ENCODE results near the gene CLTCL1.

Gene CLTCL1

DNA sequence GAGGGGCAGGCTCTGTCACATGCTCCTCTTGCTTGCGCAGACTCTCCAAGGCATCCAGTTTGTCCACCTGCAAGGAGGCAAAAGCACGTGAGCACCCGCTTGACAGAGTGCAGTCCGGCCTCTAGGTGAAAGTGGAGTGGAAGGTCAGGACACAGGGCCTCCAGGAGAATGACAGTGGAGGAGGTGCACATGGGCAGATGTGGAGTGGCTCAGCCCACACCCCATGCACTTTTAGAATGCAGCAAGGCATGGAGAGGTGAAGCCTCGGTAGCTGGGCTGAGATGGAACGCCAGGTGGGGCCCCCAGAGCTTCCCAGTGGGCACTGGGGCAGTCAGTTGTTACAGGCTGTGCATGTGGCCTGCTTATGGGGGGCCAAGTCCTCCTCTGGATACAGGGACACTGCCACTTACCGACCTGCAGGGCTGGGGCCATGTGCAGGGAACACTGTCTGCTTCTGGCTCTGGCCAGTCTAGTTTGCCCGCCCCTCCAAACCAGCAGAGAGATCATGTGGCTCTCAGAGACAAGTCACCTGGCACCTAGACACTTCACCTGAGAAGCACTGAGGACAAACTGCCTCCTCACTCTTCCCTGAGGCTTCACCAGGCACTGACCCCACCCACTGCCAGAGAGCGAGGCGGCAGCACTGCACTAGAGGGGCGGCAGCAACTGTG is 110.6 kb downstream of the CLTCL1 start:
- DNase-seq (ENCODE audit: low spot score): no peak
- TF ChIP-seq, protein P1, sequence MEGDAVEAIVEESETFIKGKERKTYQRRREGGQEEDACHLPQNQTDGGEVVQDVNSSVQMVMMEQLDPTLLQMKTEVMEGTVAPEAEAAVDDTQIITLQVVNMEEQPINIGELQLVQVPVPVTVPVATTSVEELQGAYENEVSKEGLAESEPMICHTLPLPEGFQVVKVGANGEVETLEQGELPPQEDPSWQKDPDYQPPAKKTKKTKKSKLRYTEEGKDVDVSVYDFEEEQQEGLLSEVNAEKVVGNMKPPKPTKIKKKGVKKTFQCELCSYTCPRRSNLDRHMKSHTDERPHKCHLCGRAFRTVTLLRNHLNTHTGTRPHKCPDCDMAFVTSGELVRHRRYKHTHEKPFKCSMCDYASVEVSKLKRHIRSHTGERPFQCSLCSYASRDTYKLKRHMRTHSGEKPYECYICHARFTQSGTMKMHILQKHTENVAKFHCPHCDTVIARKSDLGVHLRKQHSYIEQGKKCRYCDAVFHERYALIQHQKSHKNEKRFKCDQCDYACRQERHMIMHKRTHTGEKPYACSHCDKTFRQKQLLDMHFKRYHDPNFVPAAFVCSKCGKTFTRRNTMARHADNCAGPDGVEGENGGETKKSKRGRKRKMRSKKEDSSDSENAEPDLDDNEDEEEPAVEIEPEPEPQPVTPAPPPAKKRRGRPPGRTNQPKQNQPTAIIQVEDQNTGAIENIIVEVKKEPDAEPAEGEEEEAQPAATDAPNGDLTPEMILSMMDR (conservative IDR thresholded peaks at IDR 0.05; ENCODE audit: low read depth): no peak
- CTCF ChIA-PET: no interaction called here
- POLR2A ChIA-PET (ENCODE audit: low non-redundant PET): no interaction called here
- H3K27ac ChIP-seq: peak overlapping the region; percentile 96

DNA sequence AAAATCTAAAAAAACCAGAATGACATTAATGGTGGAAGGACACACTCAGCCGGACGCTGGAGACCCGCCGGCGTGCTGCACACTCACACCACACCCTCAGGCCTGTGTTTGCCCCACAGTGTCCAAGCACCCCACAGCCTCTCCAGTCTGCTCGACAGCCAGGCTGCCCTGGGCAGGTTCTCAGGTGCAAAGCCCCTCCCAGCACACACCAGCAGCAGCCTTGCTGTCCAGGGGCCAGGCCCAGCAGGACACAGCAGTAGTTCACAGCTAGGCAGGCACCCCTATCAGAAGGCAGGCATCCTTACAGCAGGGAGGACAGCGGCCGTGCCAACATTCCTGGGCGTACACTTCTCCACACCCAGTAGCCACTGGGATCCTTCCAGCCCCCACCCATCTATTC is 111.3 kb downstream of the CLTCL1 start:
- CTCF ChIA-PET: no interaction called here
- POLR2A ChIA-PET (ENCODE audit: low non-redundant PET): no interaction called here
- peak overlapping the region; percentile 96 for H3K27ac ChIP-seq
- TF ChIP-seq, protein P1 (conservative IDR thresholded peaks at IDR 0.05; ENCODE audit: low read depth): no peak
- no peak for DNase-seq (ENCODE audit: low spot score)

DNA sequence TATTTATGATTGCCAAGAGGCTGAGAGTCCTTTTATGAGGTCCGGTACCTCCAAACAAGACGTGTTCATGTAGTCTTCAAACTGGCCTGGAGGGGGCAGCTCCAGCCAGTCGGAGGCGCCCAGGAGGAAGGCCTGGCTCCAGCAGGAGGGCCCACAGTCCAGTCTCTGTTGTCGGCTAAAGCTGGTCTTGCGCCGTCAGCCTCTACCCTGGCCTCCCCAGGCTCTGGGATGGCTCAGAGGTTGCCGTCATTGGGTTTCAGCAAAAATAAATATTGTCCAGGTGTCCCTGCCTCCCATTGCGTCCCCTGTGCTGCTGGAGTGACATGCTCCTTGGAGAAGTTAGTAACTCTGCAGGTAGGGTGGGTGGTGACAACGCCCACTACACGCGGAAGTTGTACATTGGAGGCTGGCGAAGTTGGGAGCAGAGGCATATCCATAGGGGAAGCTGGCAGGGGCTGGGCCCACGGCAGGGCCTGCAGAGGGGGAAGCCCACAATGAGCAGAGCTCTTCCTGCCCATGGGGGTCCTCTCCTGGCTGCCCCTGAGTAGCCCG is 111.9 kb downstream of the CLTCL1 start:
- POLR2A ChIA-PET (ENCODE audit: low non-redundant PET): interaction anchor here (0.9 kb wide), 1 partner anchor 252 kb away, joined by 3 read pairs; the partner anchor contains the start of gene HIRA
- CTCF ChIA-PET: interaction anchor here (0.5 to 0.6 kb wide), 2 partner anchors 66 to 544 kb away, joined by 3 read pairs; no protein-coding TSS in a partner anchor
- peak overlapping the region; percentile 96 for H3K27ac ChIP-seq
- TF ChIP-seq, protein P1 (conservative IDR thresholded peaks at IDR 0.05; ENCODE audit: low read depth): peak; percentile 71
- DNase-seq (ENCODE audit: low spot score): peak; percentile 37

DNA sequence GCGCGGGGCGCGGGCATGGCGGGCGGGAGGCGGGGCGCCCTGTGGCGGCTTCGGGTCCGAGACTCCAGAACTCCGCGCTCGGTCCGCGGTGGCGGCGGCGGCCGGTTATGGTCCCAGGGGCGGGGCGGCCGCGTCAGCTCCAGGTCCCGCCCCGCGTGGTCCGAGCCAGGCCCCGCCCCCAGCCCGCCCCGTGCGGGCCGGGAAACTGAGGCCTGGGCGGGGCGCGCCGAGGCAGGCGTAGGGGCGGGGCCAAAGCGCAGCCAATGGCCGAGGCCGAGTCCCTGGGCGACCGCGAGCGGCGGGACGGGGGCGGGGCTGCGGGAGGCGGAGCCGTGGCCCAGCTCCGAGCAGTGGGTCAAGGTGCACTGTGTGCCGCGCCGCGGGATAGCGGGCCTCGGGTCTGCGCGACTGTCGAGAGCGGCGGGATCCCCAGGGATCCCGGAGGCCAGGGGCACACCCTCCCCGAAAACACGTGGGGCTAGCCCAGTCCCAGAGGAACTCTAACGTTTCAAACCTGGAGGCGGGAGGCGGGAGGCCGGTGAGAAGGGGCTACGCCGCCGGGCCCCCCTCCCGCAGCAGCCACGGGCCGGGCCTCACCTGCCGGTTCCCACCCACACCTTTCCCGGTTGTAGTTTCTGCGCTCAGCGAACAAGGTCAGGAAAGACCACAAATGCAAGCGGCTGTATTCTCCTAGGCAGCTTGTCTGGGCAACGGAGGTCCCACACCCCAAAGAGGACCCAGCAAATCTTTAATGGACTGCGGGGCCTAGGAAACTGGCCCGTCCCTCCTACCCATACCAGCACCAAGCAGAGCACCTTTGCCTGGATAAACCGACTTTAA is 112.6 kb downstream of the CLTCL1 start, which contains the start of gene SLC25A1:
SLC25A1 (minus strand) TSS at position 80 of the 840 bp plus-strand sequence; CDS start at position 17, 63 bp downstream.
- H3K27ac ChIP-seq: peak within 1 kb of the TSS; percentile 96
- ChIA-PET CTCF (interaction anchor here (0.5 to 0.6 kb wide), 3 partner anchors 13 to 545 kb away, joined by 3 read pairs; no protein-coding TSS in a partner anchor), POLR2A (ENCODE audit: low non-redundant PET) (interaction anchor here (0.6 to 0.9 kb wide), 2 partner anchors 253 to 1022 kb away, joined by 3 to 9 read pairs; partner anchors contain the start of gene HIRA)
- TF ChIP-seq, protein P1 (conservative IDR thresholded peaks at IDR 0.05; ENCODE audit: low read depth): no peak
- DNase-seq (ENCODE audit: low spot score): peak; percentile 81

DNA sequence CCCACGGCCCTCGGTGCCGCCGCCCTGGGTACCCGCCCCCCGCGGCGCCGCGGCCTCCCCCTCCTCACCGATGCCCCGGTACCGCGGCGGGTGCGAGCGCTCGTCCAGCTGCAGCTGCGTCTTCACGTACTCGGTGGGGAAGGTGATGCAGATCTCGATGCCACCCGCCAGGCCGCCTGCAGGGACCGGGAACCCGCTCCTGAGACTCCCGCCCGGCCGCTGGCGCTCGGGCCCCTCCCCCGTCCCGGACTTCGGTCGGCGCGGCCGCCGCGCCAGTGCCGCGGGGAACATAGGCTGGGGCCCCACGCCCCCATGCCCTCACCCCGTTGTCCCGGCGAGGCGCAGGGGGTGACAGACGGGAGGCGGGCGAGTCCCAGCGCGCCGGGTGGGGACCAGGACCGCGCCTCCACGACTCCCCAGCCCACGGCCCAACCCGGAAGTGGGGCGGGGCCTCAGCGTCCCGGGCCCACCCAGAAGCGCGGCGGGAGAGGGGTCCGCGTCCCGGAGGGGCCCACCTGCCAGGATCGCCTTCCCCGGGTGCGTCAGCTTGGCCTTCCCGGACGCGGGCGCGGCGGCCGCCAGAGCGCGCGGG is 113.4 kb downstream of the CLTCL1 start:
- peak overlapping the region; percentile 96 for H3K27ac ChIP-seq
- POLR2A ChIA-PET (ENCODE audit: low non-redundant PET): interaction anchor here (0.6 kb wide), 1 partner anchor 1021 kb away, joined by 9 read pairs; no protein-coding TSS in a partner anchor

More for the DNA sequence above, 113.4 kb downstream of the CLTCL1 start:
- CTCF ChIA-PET: no interaction called here
- DNase-seq (ENCODE audit: low spot score): peak; percentile 19
- TF ChIP-seq, protein P1 (conservative IDR thresholded peaks at IDR 0.05; ENCODE audit: low read depth): no peak
